ENCODE measurements around the gene PTMS.

The PTMS gene

GRCh38 chr12:6771509-6772330 is 5.6 kb downstream of the PTMS start:
- DNase-seq (ENCODE audit: low read depth in 2 of 2), result no peak

DNA sequence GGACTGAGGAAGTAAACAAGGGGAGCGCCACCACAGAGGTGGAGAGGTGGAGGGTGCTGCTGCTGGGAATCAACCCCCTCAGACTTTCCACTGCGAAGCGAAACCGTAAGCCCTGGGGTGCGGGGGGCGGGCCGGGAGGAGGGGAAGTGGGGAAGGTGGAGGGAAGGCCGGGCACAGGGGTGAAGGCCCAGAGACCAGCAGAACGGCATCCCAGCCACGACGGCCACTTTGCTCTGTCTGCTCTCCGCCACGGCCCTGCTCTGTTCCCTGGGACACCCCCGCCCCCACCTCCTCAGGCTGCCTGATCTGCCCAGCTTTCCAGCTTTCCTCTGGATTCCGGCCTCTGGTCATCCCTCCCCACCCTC is 6.2 kb downstream of the PTMS start, which contains the start of gene LAG3:
TSS of gene LAG3 (plus strand) at position 190 of the 365 bp plus-strand sequence. CDS start 333 bp downstream, outside the sequence.
- DNase-seq (ENCODE audit: low read depth in 2 of 2), result peak; percentile 59 to 65

DNA sequence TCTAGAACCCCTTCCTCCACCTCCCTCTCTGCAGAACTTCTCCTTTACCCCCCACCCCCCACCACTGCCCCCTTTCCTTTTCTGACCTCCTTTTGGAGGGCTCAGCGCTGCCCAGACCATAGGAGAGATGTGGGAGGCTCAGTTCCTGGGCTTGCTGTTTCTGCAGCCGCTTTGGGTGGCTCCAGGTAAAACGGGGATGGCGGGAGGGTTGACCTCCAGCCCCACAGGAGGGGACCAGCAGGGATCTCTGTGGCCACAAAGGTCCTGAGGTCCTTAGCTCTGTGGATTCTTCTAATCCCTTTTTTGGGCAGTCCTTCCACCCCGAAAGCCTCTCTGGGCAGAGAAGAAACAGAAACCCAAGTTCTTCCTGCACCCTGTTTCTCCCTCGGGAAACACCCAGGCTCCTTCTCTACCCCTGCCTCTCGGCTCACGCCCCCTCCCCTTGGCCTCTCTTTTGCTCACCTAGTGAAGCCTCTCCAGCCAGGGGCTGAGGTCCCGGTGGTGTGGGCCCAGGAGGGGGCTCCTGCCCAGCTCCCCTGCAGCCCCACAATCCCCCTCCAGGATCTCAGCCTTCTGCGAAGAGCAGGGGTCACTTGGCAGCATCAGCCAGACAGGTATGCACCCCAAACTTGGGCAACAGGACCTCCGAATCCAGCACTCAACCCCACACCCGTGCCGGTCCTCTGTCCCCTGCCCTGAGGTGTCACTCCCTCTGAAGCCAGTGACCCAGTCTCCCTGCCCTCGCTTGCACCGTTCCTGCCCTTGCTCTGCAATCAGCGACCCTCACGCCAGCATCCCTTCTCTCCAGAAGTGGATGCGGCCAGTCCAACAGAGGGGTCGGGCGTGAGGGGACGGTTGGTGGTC is 6.8 kb downstream of the PTMS start:
- no peak for DNase-seq (ENCODE audit: low read depth in 2 of 2)

DNA sequence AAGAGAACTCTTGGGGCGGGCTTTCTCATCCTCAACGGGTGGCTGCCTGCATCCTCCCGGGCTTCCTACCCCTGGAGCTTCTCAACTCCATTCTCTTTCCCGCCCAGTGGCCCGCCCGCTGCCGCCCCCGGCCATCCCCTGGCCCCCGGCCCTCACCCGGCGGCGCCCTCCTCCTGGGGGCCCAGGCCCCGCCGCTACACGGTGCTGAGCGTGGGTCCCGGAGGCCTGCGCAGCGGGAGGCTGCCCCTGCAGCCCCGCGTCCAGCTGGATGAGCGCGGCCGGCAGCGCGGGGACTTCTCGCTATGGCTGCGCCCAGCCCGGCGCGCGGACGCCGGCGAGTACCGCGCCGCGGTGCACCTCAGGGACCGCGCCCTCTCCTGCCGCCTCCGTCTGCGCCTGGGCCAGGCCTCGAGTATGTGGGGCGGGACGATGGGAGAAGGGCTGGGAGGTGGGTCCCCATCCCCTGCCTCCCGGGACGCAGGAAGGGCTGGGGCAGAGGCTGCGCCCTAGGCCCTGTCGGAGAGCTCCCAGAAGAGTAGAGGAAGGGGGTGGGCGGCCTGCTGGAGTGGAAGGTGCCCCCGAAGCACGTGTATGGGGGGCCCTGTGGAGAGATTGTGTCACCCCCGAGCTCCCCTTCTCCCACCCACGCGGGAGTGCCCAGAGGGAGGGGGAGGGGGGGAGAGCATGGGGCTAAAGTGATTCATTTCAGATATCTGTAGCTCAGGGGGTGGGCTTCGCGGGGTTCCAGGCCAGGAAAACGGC is 7.6 kb downstream of the PTMS start:
- peak; percentile 81 to 82 for DNase-seq (ENCODE audit: low read depth in 2 of 2)

DNA sequence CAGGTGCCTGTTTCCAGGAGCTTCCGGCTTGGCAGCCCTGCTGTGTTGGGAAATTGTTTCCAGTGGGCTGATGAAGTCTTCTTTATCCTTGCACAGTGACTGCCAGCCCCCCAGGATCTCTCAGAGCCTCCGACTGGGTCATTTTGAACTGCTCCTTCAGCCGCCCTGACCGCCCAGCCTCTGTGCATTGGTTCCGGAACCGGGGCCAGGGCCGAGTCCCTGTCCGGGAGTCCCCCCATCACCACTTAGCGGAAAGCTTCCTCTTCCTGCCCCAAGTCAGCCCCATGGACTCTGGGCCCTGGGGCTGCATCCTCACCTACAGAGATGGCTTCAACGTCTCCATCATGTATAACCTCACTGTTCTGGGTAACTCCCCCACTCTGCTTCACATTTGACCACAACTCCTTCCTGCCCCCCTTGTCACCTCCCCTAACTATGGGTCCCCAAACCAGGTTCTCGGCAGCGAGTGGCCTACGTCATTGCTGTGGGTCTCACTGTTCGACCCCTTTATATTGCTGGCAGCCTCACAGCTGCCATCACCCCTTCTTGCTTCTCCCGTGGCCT is 8.4 kb downstream of the PTMS start:
- peak in 1 of 2 donors; percentile 50 for DNase-seq (ENCODE audit: low read depth in 2 of 2)

GRCh38 chr12:6775185-6776174 is 9.3 kb downstream of the PTMS start:
- DNase-seq (ENCODE audit: low read depth in 2 of 2), result no peak

GRCh38 chr12:6777386-6777785 is 11.2 kb downstream of the PTMS start:
- DNase-seq (ENCODE audit: low read depth in 2 of 2), result no peak

DNA sequence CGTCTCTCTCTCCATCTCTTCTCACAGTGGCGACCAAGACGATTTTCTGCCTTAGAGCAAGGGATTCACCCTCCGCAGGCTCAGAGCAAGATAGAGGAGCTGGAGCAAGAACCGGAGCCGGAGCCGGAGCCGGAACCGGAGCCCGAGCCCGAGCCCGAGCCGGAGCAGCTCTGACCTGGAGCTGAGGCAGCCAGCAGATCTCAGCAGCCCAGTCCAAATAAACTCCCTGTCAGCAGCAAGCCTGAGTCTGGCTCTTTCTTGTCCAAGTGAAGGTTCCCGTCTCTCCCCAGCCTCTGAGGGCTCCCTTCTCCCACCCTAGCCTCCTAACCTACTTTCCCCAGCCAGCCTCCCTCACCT is 12.0 kb downstream of the PTMS start:
- no peak for DNase-seq (ENCODE audit: low read depth in 2 of 2)

DNA sequence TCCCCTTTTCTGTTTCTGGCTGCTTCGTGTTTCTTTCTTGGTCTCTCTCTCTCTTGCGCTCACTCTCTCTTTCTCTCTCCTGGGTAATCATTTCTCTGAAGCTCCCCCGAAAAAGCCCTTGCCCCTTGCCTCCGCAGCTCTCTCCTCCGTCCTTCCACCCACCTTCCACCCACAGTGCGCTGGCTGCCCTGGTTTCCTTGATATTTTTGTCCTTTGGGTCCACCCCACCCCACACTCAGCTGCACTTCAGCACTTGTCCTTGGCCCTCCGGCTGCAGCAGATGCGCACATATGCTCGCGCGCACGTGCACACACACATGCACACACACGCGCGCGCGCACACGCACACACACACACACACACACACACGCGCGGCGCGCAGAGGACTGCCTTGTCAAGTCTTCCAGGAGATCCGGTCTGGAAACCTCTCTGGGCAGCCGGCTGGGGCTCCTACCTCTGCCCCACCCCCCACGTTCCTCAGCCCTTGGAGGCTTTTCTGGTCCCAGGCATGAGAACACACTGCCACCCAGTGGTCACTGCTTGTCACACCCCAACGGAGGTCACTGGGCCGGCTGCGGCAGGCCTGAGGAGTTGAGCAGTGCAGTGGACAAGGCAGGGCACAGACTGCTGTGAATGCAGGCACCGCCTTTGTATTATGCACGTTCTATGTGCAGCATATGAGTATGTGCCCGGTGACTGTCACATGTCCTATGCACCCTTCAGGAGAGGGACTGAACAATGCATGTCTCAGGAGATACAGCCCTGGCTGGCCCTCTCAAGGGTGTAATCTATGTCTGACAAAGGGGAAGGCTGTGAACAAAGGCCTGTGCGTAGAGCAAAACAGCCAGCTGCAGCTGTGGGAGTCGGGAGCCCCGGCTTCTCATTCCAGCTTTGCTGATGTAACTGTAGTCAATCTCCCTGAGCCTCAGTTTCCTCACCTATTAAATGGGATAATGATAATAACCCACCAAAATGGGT is 12.7 kb downstream of the PTMS start:
- DNase-seq (ENCODE audit: low read depth in 2 of 2), result peak; percentile 76 to 83

GRCh38 chr12:6779708-6780432 is 13.7 kb downstream of the PTMS start:
- no peak for DNase-seq (ENCODE audit: low read depth in 2 of 2)

DNA sequence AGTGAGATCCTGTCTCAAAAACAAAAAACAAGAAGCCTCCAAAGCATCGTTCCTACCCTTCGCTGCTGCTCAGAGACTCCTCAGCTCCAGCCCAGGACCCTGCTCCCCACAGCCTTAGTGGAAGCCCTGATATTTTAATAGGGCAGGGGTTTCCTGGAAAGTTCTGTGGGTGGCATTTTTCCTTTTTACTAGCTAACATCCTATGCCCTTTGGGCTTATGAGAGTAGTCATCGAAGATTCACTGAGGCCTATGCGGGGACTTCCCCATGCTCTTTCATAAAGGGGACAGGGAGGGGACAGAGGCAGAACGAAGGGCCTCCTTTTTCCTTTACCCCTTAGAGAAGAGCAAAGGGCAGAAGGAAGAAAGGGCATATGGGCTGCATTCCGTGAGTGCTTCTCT is 14.4 kb downstream of the PTMS start:
- no peak for DNase-seq (ENCODE audit: low read depth in 2 of 2)

- DNase-seq (ENCODE audit: low read depth in 2 of 2), result no peak
These were observed 16.0 kb downstream of the PTMS start for GRCh38 chr12:6782119-6782518.

DNA sequence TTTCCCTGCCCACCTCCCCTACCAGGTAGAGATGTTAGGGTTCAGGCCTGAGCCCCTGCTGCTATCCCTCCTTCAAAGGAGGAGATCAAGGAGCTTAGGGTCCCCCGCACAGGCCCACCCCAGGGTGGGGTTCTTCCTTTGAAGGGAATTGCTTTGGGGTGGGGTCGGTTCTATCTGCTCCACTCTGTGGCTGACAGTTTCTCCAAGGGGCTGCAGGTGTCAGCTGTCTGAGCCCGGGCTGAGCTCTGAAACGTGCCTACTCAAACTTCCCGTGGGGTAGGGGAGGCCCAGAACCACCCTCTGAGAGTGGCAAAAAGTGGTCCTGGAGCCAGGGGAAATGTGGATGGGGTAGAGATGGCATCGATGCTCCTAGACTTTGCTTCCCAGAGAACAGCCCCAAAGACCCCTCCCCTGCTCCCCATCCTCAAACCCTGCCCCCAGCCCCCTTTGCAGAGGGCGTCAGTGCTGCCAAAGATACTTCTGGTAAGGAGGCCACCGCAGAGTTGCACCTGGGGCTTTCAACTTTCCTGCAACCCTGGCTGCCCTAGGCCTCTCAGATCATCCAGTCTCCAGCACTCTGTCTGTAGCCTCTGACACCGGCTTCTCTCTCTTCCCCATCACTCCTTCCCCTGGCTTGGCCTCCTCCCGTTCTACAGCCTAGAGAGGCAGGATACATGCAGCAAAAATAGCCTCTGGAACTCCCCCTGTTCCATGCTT is 16.8 kb downstream of the PTMS start:
- DNase-seq (ENCODE audit: low read depth in 2 of 2), result no peak

GRCh38 chr12:6783828-6784227 is 17.7 kb downstream of the PTMS start:
- DNase-seq (ENCODE audit: low read depth in 2 of 2), result no peak

- DNase-seq (ENCODE audit: low read depth in 2 of 2), result no peak
These were observed 18.1 kb downstream of the PTMS start for GRCh38 chr12:6784296-6784695.

- DNase-seq (ENCODE audit: low read depth in 2 of 2), result no peak
These were observed 18.6 kb downstream of the PTMS start for GRCh38 chr12:6784761-6785160.

DNA sequence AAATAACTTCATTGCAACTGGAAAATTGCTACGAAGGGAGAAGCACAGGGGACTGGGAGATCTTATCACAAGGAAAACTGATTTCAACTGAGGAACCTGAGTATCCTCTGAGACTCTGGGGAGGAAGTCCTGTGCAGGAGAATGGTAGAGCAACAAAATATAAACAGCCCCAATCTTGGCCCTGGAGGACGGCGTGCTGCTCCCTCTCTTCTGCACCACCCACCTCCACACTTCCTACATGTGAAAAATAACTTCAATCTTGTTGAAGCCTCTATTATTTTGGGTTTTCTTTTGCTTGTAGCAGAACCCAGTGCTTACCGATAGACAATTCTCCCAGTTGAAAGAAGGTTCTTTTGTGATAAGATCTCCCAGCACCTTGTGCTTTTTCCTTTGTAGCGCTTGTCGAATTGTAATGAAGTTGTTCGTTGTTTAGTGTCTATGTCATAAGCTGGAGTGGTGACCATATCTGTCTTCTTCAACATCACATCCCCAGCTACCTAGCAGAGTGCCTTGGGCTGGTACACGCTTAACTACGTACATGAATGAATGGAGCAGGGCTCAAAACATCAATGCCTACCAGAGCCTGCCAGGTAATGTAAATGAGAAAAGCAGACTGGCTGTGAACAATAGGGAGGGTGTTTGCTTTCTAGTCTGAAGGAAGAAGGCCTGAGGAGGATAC is 20.4 kb downstream of the PTMS start:
- DNase-seq (ENCODE audit: low read depth in 2 of 2), result no peak

All from stimulated activated CD8-positive, alpha-beta memory T cell treated with anti-CD3 and anti-CD28 coated beads, Interleukin-7, amount 100 ng/mL, for 4 hours (primary cell).